Ectodermal cell (in vitro differentiated cells): ENCODE measurements around the gene MYO1D.

ENCODE experiments used
- H3K27ac ChIP-seq: 2 replicates; pipeline ENCODE4 v1.7.0; 2013; ENCODE audit warnings: mild to moderate bottlenecking, low read depth, low read length; ENCODE audit not compliant: insufficient read depth, poor library complexity, severe bottlenecking
- H3K27me3 ChIP-seq: 2 replicates; pipeline ENCODE4 v1.7.0; 2013; ENCODE audit warnings: mild to moderate bottlenecking, low read length; ENCODE audit not compliant: insufficient read depth, control insufficient read depth, poor library complexity, severe bottlenecking
- H3K36me3 ChIP-seq: one replicate; pipeline ENCODE4 v1.7.0; 2013; ENCODE audit warnings: low read length; ENCODE audit not compliant: control insufficient read depth, insufficient read depth
- H3K4me1 ChIP-seq: one replicate; pipeline ENCODE4 v1.7.0; 2013; ENCODE audit warnings: low read length; ENCODE audit not compliant: control insufficient read depth, insufficient read depth
- H3K4me3 ChIP-seq: 2 replicates; pipeline ENCODE4 v1.7.0; 2013; ENCODE audit warnings: low read depth, low read length, control low read depth; ENCODE audit not compliant: insufficient read depth
- H3K9me3 ChIP-seq: 2 replicates; pipeline ENCODE4 v1.7.0; 2013; ENCODE audit warnings: mild to moderate bottlenecking, low read length, moderate library complexity; ENCODE audit not compliant: control insufficient read depth
- WGBS, 2 experiments: methylation state at CpG; one replicate each; pipeline ENCODE4 v1.1.7; 2013; ENCODE audit warnings: missing lambda C conversion rate in 2 of 2; 5-methylcytosine and 5-hydroxymethylcytosine counted together

The MYO1D gene

GRCh38 chr17:32583053-32583452 is 293.9 kb downstream of the MYO1D start:
- Histone ChIP-seq H3K4me3 (no peak overlapping the region), H3K36me3 (no peaks in the 10 kb centered on the region), H3K27ac (no peak overlapping the region), H3K4me1 (no peaks in the 10 kb centered on the region), H3K27me3 (no peaks in the 10 kb centered on the region), H3K9me3 (no peaks in the 10 kb centered on the region)
- 100% methylated on average over 1 of the region's 1 CpG; no CpG with 5 or more reads in 1 of the 2 experiments for WGBS, 2 experiments

DNA sequence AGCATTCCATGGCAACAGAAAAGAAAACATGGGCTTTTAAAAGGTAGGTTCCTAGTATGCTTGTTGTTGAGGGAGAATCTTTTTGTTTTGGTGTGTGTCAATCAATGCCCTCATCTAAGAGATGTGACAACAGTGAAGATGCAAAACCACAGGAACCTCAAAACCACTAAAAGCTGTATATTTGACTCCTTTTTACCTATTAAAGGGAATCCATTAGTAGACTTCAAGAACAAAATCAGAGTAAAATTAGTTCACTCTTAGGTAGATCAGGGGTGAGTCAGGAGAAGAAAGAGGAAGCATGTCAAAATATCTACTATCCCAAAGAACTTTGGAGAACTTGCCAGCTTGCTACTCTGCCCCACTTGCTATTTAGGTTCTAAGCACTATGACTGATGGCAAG is 301.1 kb downstream of the MYO1D start:
- no peaks in the 10 kb centered on the region for H3K9me3 ChIP-seq
- no peaks in the 10 kb centered on the region for H3K36me3 ChIP-seq
- H3K27me3 ChIP-seq = no peaks in the 10 kb centered on the region
- no peak overlapping the region for H3K4me3 ChIP-seq
- H3K4me1 ChIP-seq = no peaks in the 10 kb centered on the region
- no peak overlapping the region for H3K27ac ChIP-seq

DNA sequence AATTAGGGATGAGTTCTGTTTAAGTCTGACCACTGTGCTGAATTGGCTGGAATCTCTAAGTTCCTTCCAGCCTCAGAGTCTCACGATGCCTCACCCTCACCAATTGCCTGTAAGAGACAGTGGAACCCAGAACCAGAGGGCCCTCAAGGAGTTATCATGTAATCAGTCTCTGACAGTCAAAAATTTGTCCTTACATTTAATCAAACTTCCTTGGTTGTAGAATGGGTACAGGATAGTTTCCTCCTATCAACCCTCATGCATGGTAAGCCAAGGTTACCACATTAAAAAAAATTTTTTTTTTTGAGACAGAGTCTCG is 306.9 kb downstream of the MYO1D start:
- Histone ChIP-seq H3K36me3 (no peaks in the 10 kb centered on the region), H3K27me3 (no peaks in the 10 kb centered on the region), H3K4me3 (no peak overlapping the region), H3K4me1 (no peaks in the 10 kb centered on the region), H3K27ac (no peak overlapping the region), H3K9me3 (no peaks in the 10 kb centered on the region)
- WGBS, 2 experiments = 91 to 97% methylated on average over 2 of the region's 2 CpGs

GRCh38 chr17:32569171-32570080 is 307.5 kb downstream of the MYO1D start:
- Histone ChIP-seq H3K9me3 (no peaks in the 10 kb centered on the region), H3K36me3 (no peaks in the 10 kb centered on the region), H3K4me3 (no peak overlapping the region), H3K27ac (no peak overlapping the region), H3K27me3 (no peaks in the 10 kb centered on the region), H3K4me1 (no peaks in the 10 kb centered on the region)
- 91% methylated on average over 7 of the region's 7 CpGs for WGBS, 2 experiments

- H3K4me3 ChIP-seq = no peak overlapping the region
- H3K27ac ChIP-seq = no peak overlapping the region
- no peaks in the 10 kb centered on the region for H3K36me3 ChIP-seq
- H3K4me1 ChIP-seq = no peaks in the 10 kb centered on the region
- H3K9me3 ChIP-seq = no peaks in the 10 kb centered on the region
- 91 to 95% methylated on average over 4 of the region's 4 CpGs for WGBS, 2 experiments
- no peaks in the 10 kb centered on the region for H3K27me3 ChIP-seq
Observed at GRCh38 chr17:32568705-32569104, 308.2 kb downstream of the MYO1D start.

DNA sequence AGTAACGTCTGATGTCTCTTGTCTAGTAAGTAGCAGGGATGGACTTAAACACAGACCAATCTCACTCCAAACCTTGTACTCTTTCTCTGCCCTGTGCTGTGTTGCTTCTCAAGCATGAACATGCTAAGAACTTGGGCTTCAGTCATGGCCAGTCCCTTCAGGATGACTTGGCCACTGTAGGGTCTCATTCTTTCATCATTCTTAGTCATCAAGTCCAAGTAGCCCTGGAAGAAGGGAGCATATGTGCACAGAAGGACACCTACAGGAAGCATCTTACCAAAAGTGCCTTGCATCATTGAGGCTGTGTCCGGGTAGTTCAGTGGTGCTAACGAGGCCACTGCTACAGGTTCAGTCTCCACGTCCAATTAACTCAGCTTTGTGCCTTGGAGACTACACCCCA is 309.4 kb downstream of the MYO1D start:
- Histone ChIP-seq H3K36me3 (no peaks in the 10 kb centered on the region), H3K4me3 (no peak overlapping the region), H3K27me3 (no peaks in the 10 kb centered on the region), H3K4me1 (no peaks in the 10 kb centered on the region), H3K9me3 (no peaks in the 10 kb centered on the region), H3K27ac (no peak overlapping the region)
- WGBS, 2 experiments = 91 to 96% methylated on average over 4 of the region's 4 CpGs

DNA sequence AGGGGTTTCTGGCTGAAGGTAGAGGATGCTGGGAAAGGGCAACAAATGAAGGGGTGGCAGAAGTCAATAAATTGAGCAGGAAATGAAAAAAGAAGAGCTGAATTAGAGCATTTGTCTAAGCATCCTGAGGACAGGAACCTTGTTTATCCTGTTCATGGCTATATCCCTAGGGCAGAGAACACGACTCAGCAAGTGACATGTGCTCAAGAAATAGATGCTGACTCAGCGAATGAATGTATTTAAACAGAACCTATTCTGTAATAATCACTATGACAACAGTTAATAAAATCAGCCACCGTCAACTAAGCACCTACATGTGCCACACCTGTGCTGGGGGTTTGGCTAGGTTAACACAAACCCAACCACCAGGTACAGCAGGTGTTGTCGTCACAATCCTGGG is 309.8 kb downstream of the MYO1D start:
- WGBS, 2 experiments = 90 to 96% methylated on average over 4 of the region's 4 CpGs
- no peak overlapping the region for H3K4me3 ChIP-seq
- H3K27me3 ChIP-seq = no peaks in the 10 kb centered on the region

GRCh38 chr17:32566303-32566702 is 310.6 kb downstream of the MYO1D start:
- WGBS, 2 experiments = 89% methylated on average over 5 of the region's 5 CpGs
- H3K27ac ChIP-seq = no peak overlapping the region
- no peaks in the 10 kb centered on the region for H3K4me1 ChIP-seq
- no peak overlapping the region for H3K4me3 ChIP-seq
- no peaks in the 10 kb centered on the region for H3K27me3 ChIP-seq
- no peaks in the 10 kb centered on the region for H3K9me3 ChIP-seq
- H3K36me3 ChIP-seq = no peaks in the 10 kb centered on the region

More for the DNA sequence above, 309.8 kb downstream of the MYO1D start:
- Histone ChIP-seq H3K36me3 (no peaks in the 10 kb centered on the region), H3K9me3 (no peaks in the 10 kb centered on the region), H3K4me1 (no peaks in the 10 kb centered on the region), H3K27ac (no peak overlapping the region)

- H3K4me1 ChIP-seq = no peaks in the 10 kb centered on the region
- no peak overlapping the region for H3K27ac ChIP-seq
- no peaks in the 10 kb centered on the region for H3K27me3 ChIP-seq
- H3K9me3 ChIP-seq = no peaks in the 10 kb centered on the region
- 95 to 97% methylated on average over 3 of the region's 3 CpGs for WGBS, 2 experiments
- no peak overlapping the region for H3K4me3 ChIP-seq
- no peaks in the 10 kb centered on the region for H3K36me3 ChIP-seq
Observed at GRCh38 chr17:32565401-32565800, 311.5 kb downstream of the MYO1D start.

GRCh38 chr17:32564325-32564724 is 312.6 kb downstream of the MYO1D start:
- Histone ChIP-seq H3K9me3 (no peaks in the 10 kb centered on the region), H3K27me3 (no peaks in the 10 kb centered on the region), H3K4me1 (no peaks in the 10 kb centered on the region), H3K27ac (no peak overlapping the region), H3K4me3 (no peak overlapping the region), H3K36me3 (no peaks in the 10 kb centered on the region)
- WGBS, 2 experiments = 83 to 92% methylated on average over 2 to 3 of the region's 3 CpGs
